NCI-H2196 (cell line): ENCODE measurements around the gene AGAP1.

Experiments used
- DNase-seq: peaks from one replicate; lab custom pipeline; 2025; ENCODE audit not compliant: unreplicated experiment; lab: John Stamatoyannopoulos, UW

AGAP1 gene

GRCh38 chr2:235566415-235566814 lies 72.6 kb downstream of the AGAP1 start:
- DNase-seq = no peak

GRCh38 chr2:235566931-235567495 lies 73.2 kb downstream of the AGAP1 start:
- no peak for DNase-seq

- no peak for DNase-seq
Measured at GRCh38 chr2:235567842-235568241, 74.0 kb downstream of the AGAP1 start.

GRCh38 chr2:235568431-235568830 lies 74.6 kb downstream of the AGAP1 start:
- no peak for DNase-seq

- no peak for DNase-seq
Measured at GRCh38 chr2:235569837-235570236, 76.0 kb downstream of the AGAP1 start.

GRCh38 chr2:235570256-235570655 lies 76.4 kb downstream of the AGAP1 start:
- no peak for DNase-seq

GRCh38 chr2:235570966-235571692 lies 77.3 kb downstream of the AGAP1 start:
- DNase-seq = no peak

GRCh38 chr2:235572592-235572991 lies 78.7 kb downstream of the AGAP1 start:
- DNase-seq = no peak

- DNase-seq = no peak
Measured at GRCh38 chr2:235573331-235574221, 79.7 kb downstream of the AGAP1 start.

GRCh38 chr2:235575431-235575830 lies 81.6 kb downstream of the AGAP1 start:
- DNase-seq = no peak

GRCh38 chr2:235575904-235576303 lies 82.1 kb downstream of the AGAP1 start:
- DNase-seq = no peak

- DNase-seq = no peak
Measured at GRCh38 chr2:235576337-235576910, 82.6 kb downstream of the AGAP1 start.

- DNase-seq = peak; percentile 64
Measured at GRCh38 chr2:235577404-235578330, 83.8 kb downstream of the AGAP1 start.

GRCh38 chr2:235579128-235579527 lies 85.3 kb downstream of the AGAP1 start:
- no peak for DNase-seq

GRCh38 chr2:235580426-235581157 lies 86.7 kb downstream of the AGAP1 start:
- no peak for DNase-seq

GRCh38 chr2:235582081-235582686 lies 88.3 kb downstream of the AGAP1 start:
- DNase-seq = no peak

GRCh38 chr2:235582729-235583128 lies 88.9 kb downstream of the AGAP1 start:
- DNase-seq = no peak

GRCh38 chr2:235583144-235583543 lies 89.3 kb downstream of the AGAP1 start:
- no peak for DNase-seq

GRCh38 chr2:235583925-235584637 lies 90.2 kb downstream of the AGAP1 start:
- DNase-seq = no peak
